ENCODE measurements around the gene KLHDC8B. TPM values are rescaled to one million over a fixed set of nuclear protein-coding genes. Genes with fewer than 3 reads are reported as not detected.
A peak's percentile ranks its signal among the peaks of the same experiment; 100 is the strongest.

The KLHDC8B gene
- total and polyA plus RNA-seq, 8 donors = 5.5 to 19.1 (median 10.7) TPM

GRCh38 chr3:49162751-49163419 is 8.5 kb upstream of the KLHDC8B start:
- Histone ChIP-seq H3K27me3 (no peaks in the 10 kb centered on the region), H3K27ac (no peak overlapping the region), H3K4me1 (peaks cover 0 to 7% (median 0%) of the 10 kb centered on the region in 3 donors), H3K36me3 (peaks cover 0 to 9% (median 0%) of the 10 kb centered on the region in 3 donors), H3K9me3 (no peaks in the 10 kb centered on the region), H3K4me3 (no peak overlapping the region)
- WGBS, 2 donors = 91 to 96% methylated on average over 21 of the region's 21 CpGs
- ATAC-seq (no peak), DNase-seq (no peak), FAIRE-seq (no peak)
- intact Hi-C loops (cut with DNase I) = no loop called here
- TF ChIP-seq CTCF (IDR thresholded peaks at IDR 0.05) = no peak

GRCh38 chr3:49163609-49164008 is 7.8 kb upstream of the KLHDC8B start:
- FAIRE-seq (no peak), DNase-seq (no peak), ATAC-seq (no peak)
- no peak overlapping the region for H3K27ac ChIP-seq
- no peaks in the 10 kb centered on the region for H3K9me3 ChIP-seq
- H3K4me1 ChIP-seq = peaks cover 0 to 7% (median 0%) of the 10 kb centered on the region in 3 donors
- peaks cover 0 to 9% (median 0%) of the 10 kb centered on the region in 3 donors for H3K36me3 ChIP-seq
- WGBS, 2 donors = 91 to 94% methylated on average over 8 of the region's 8 CpGs
- no peak overlapping the region for H3K4me3 ChIP-seq
- no peak for TF ChIP-seq CTCF (IDR thresholded peaks at IDR 0.05)
- no peaks in the 10 kb centered on the region for H3K27me3 ChIP-seq
- intact Hi-C loops (cut with DNase I) = no loop called here

- Histone ChIP-seq H3K27me3 (no peaks in the 10 kb centered on the region), H3K36me3 (peaks cover 0 to 9% (median 0%) of the 10 kb centered on the region in 3 donors), H3K4me3 (peak overlapping the region; percentile 88 to 97 (median 94)), H3K9me3 (no peaks in the 10 kb centered on the region), H3K27ac (peak overlapping the region in 1 of 4 donors; percentile 63), H3K4me1 (peaks cover 0 to 7% (median 0%) of the 10 kb centered on the region in 3 donors)
- 25 to 28% methylated on average over 6 of the region's 6 CpGs for WGBS, 2 donors
- no peak for FAIRE-seq
- no peak for DNase-seq
- ATAC-seq = no peak
- TF ChIP-seq CTCF (IDR thresholded peaks at IDR 0.05) = no peak
- intact Hi-C loops (cut with DNase I) = no loop called here
Measured at GRCh38 chr3:49164983-49165720, 6.2 kb upstream of the KLHDC8B start.

GRCh38 chr3:49165771-49166751 is 5.3 kb upstream of the KLHDC8B start, which contains the start of gene CCDC71:
TSS of gene CCDC71 (minus strand) at chr3:49166331. CDS start at chr3:49164208, 2,123 bp downstream.
- no peaks in the 10 kb centered on the region for H3K9me3 ChIP-seq
- H3K27me3 ChIP-seq = no peaks in the 10 kb centered on the region
- peak within 1 kb of the TSS; percentile 27 to 66 (median 64) for H3K27ac ChIP-seq
- H3K4me3 ChIP-seq = peak within 1 kb of the TSS; percentile 88 to 97 (median 94)
- peak; percentile 79 to 91 (median 82) for ATAC-seq
- H3K4me1 ChIP-seq = peaks cover 0 to 12% (median 5%) of the 10 kb centered on the region in 3 donors
- TF ChIP-seq CTCF (IDR thresholded peaks at IDR 0.05) = no peak
- 3 to 4% methylated on average over 51 to 69 of the region's 69 CpGs for WGBS, 2 donors
- DNase-seq = peak; percentile 61 to 89 (median 74)
- FAIRE-seq = no peak
- peaks cover 0 to 9% (median 0%) of the 10 kb centered on the region in 3 donors for H3K36me3 ChIP-seq
- intact Hi-C loops (cut with DNase I) = no loop called here

All from pancreas (tissue), 10 donors.